Stimulated activated CD4-positive, alpha-beta T cell treated with anti-CD3 and anti-CD28 coated beads, Interleukin-4, amount 100 ng/mL, for 24 hours (primary cell): ENCODE data around the gene PRRT1.
"Not testable (repeated sequence)": the region's sequence is repeated elsewhere in the genome, so short reads cannot be mapped to it uniquely, and the experiment has no call there.

ENCODE experiments used
- DNase-seq: peaks from one replicate; pipeline ENCODE4 v3.0.0-alpha.2; 2020

Gene PRRT1

GRCh38 chr6:32151863-32152768 is at the start of gene PRRT1:
PRRT1 (minus strand) TSS chr6:32151939; CDS start chr6:32151827, 112 bp downstream.
- DNase-seq: no peak

GRCh38 chr6:32200711-32201475 is 49.2 kb upstream of the PRRT1 start:
- DNase-seq: no peak

GRCh38 chr6:32198866-32199265 is 47.1 kb upstream of the PRRT1 start:
- DNase-seq: no peak

- DNase-seq: no peak
These were observed 46.6 kb upstream of the PRRT1 start for GRCh38 chr6:32198345-32198696.

GRCh38 chr6:32196682-32197616 is 45.2 kb upstream of the PRRT1 start:
- DNase-seq: no peak

- DNase-seq: peak; percentile 60
These were observed 44.4 kb upstream of the PRRT1 start for GRCh38 chr6:32195902-32196681.

- DNase-seq: peak; percentile 100
These were observed 43.8 kb upstream of the PRRT1 start for GRCh38 chr6:32195652-32195901.

- peak; percentile 36 for DNase-seq
These were observed 43.3 kb upstream of the PRRT1 start for GRCh38 chr6:32194825-32195651.

- DNase-seq: no peak
These were observed 42.6 kb upstream of the PRRT1 start for GRCh38 chr6:32194388-32194787.

- DNase-seq: not testable (repeated sequence)
These were observed 41.4 kb upstream of the PRRT1 start for GRCh38 chr6:32193096-32193495.

- DNase-seq: peak; percentile 58
These were observed 40.9 kb upstream of the PRRT1 start, which contains the start of gene GPSM3 for GRCh38 chr6:32192608-32193039. GPSM3 (minus strand) TSS chr6:32192643; CDS start chr6:32192513, 130 bp downstream.

- DNase-seq: peak; percentile 13
These were observed 40.2 kb upstream of the PRRT1 start for GRCh38 chr6:32191696-32192607.

GRCh38 chr6:32190911-32191677 is 39.4 kb upstream of the PRRT1 start:
- DNase-seq: no peak

- DNase-seq: peak; percentile 84
These were observed 38.5 kb upstream of the PRRT1 start, which contains the start of gene PBX2 for GRCh38 chr6:32190054-32190851. PBX2 (minus strand) TSS chr6:32190202; CDS start chr6:32189915, 287 bp downstream.

GRCh38 chr6:32189742-32190053 is 38.0 kb upstream of the PRRT1 start:
- DNase-seq: no peak

- no peak for DNase-seq
These were observed 37.5 kb upstream of the PRRT1 start for GRCh38 chr6:32189069-32189741.

GRCh38 chr6:32188381-32189068 is 36.8 kb upstream of the PRRT1 start:
- DNase-seq: no peak
